GM18951 (cell line): ENCODE measurements around the gene SGTB.
"Not testable (repeated sequence)": the region's sequence is repeated elsewhere in the genome, so short reads cannot be mapped to it uniquely, and the experiment has no call there.

Experiments
- POLR2A ChIP-seq: IDR thresholded peaks from 4 replicates; pipeline ENCODE4 v1.6.1; 2011; ENCODE audit warnings: mild to moderate bottlenecking; ENCODE audit not compliant: insufficient read length, insufficient read depth; ENCODE audit errors: extremely low read depth
- in situ Hi-C: fragments of 300-500 bp; cut with MboI; formaldehyde crosslinking; loops from one replicate; pipeline ENCODE4 v1.12.0; 2022; ENCODE audit warnings: low sequenced_read_pairs, mixed read lengths, inconsistent platforms; ENCODE audit not compliant: unreplicated experiment

Gene SGTB

DNA sequence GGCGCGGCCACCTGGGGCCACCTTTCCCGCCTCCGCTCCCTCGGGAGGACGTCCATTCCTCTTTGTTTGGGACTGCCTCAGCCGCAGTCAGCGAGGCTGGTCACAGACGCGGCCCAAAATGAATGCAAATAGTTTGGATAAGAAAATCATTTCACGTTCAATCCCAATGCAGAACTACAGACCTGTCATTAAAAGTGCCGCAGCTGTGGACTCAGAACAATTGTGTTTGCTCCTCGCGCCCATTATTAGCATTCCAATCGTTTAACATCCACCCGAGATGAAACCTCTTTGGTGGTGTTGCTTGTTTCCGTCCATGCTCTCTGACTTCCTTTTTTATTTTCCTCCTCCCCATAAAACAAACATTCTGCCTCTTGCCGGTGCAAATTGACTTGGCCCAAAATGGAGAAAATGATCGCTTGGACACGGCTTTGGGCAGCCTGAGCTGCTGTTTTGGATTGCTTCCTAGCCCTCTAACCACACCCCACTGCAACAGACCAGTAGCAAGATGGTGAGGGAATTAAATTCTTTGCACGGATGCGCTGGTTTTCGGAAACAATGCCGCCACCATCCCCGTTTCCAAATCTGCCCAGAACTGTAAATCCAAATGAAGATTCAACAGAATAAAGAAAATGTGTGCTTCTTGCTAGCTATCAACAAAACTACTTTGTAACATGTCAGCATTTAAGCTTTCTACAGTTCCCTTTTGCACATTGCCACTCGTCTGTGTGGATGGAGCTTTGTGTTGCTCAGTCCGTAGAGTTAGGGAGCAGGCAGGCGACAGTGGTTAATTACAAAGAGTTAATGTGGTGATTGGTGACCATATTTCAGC is 880 bp upstream of the SGTB start:
- no peak for TF ChIP-seq POLR2A
- in situ Hi-C loops, result no loop called here

DNA sequence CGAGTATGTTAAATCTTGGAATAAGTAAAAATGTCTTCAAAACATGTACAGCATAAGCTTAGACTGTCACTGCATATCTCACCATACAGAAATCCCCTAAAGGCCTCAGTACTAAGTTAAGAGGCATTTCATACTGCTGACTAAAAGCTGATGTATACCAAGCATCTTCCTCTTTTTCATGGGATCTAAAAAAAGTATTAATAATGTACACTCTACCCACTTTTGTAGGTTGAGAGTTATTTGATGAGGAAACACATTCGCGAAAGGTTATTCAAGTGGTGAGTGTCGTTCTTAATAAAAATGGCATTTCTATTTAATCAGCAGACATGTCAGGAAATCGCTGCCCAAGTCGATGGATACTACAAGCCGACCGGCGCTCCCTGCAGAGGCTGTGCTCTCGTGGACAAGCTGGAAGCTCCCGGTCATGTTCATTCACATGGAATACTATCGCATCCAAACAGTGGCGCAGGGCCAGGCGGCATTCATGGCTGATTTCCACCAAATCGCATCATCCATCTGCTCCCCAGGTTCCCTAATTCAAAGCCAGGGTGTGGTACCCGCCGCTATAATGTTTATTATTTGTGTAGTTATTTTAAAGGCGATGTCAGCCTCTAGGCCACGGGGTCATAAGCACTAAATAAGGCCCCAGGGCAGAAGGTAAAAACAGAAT is 724 bp downstream of the SGTB start:
- no peak for TF ChIP-seq POLR2A
- in situ Hi-C loops, result no loop called here

DNA sequence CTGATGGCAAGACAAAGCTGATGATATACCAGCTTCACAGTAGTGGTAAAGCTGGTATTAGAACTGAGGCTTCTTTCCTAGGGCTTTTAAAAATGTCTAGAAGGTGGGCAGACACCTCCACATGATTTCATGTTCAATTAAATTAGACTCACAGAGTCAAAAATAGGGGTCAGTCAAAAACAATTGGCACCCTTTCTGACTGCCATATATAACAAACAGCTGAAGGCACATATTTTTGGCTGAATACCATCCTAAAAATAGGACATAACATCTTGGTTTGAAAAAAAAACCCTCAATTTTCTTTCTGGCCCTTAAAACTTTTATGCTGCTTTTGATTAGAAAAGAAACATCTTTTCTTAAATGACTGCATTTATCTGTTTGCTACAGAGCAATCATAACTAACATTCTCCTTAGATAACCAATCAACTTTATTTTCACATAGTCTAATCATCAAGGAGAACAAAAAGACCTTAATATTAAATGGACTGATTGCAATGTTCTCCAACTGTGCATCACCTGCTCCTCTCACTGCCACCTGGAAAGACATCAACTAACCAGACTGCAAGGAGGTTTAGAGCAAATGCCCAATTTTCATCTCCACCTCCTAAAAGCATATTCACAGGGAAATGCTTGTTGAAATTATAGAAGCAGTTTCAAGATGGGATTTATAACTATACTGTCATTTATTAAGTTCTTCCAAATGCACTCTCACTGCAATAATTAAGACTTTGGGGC is 3.2 kb downstream of the SGTB start:
- in situ Hi-C loops, result no loop called here

DNA sequence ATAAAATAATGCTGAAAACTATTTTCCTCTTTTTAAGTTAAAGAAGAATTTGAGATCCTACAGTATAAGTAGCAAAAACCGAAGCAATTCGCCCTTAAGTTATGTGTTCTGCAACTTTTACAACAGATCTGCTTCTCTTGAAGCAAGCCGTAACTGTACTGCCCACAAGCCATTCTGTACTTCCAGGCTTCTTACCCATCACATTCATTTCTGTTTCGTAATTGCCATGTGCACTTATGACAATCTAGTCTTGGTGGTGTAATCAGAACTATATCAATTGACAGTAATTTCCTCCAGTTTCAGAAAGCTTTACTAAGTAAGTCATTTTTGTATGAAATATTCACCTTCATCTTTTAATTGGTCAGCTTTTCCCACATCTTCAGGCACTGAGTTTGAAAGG is 13.8 kb downstream of the SGTB start:
- no peak for TF ChIP-seq POLR2A
- in situ Hi-C loops, result no loop called here

More for the DNA sequence above, 3.2 kb downstream of the SGTB start:
- TF ChIP-seq POLR2A, result no peak

DNA sequence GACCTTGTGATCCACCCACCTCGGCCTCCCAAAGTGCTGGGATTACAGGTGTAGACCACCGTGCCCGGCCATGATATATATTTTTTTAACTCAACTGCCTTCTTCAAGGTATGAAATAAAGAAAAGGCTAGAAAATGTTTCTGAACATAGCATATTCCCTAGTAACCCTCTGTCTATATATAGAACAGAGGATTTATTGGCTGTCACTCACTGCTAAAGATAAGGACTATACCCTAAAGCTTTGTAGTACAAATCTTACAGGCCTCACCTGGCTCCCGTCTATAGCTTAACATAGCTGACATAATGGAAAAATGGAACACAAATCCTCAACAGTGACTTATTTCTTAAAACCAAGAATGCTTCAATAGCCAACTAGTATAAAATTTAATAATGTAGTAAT is 14.2 kb downstream of the SGTB start:
- in situ Hi-C loops, result no loop called here

DNA sequence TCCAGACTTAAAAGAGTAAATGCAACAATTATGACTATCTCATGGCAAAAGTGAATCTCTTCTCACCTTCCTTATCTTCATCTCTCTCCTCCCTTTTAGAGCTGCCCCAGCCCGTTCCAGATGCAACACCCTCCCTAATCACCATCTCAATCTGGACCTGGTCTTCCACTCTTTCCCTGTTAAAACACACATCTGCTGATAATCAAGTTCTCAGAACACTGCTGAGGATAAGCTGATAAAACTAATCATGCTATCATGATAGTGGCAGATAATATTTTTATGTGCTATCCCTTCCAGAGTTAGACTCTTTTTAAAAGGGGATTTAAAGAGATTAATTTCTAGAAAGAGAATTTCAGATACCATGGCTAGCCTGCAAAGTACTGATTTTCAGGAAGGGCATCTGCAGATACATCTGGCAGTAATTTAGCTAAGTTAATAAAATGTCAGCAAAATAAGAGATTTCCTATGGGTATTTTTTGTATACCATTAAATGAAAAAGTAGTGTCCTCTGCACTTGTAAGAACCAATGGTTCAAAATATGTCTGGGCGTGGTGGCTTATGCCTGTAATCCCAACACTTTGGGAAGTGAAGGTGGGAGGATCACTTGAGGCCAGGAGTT is 17.2 kb downstream of the SGTB start:
- in situ Hi-C loops, result no loop called here
- TF ChIP-seq POLR2A, result no peak

More for the DNA sequence above, 14.2 kb downstream of the SGTB start:
- no peak for TF ChIP-seq POLR2A

GRCh38 chr5:65702036-65702435 is 19.9 kb downstream of the SGTB start:
- no peak for TF ChIP-seq POLR2A
- in situ Hi-C loops, result no loop called here

GRCh38 chr5:65699338-65699737 is 22.6 kb downstream of the SGTB start:
- TF ChIP-seq POLR2A, result no peak
- in situ Hi-C loops, result no loop called here

DNA sequence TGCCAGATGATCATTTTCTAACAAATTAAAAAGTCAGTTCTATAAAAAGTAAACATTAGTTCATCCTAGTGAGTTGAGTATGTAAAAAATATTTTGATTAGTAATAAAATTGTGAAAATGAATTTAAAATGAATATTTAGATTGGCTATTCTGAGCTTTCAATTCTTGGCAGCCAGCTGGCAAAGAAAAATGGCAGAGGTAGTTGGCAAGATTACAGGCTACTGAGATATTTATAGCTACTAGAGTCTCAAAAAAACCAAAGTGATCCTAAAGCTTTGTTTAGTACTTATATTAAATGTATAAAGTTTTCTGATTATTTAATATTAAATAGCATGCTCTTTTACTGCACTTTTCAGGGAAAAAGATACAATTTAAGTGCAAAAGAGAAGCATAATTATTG is 25.0 kb downstream of the SGTB start:
- TF ChIP-seq POLR2A, result no peak
- in situ Hi-C loops, result no loop called here

- TF ChIP-seq POLR2A, result no peak
- in situ Hi-C loops, result no loop called here
Observed at GRCh38 chr5:65695896-65696295, 26.0 kb downstream of the SGTB start.

GRCh38 chr5:65695162-65695755 is 26.6 kb downstream of the SGTB start:
- in situ Hi-C loops, result no loop called here
- no peak for TF ChIP-seq POLR2A

GRCh38 chr5:65693121-65693520 is 28.8 kb downstream of the SGTB start:
- no peak for TF ChIP-seq POLR2A
- in situ Hi-C loops, result no loop called here

DNA sequence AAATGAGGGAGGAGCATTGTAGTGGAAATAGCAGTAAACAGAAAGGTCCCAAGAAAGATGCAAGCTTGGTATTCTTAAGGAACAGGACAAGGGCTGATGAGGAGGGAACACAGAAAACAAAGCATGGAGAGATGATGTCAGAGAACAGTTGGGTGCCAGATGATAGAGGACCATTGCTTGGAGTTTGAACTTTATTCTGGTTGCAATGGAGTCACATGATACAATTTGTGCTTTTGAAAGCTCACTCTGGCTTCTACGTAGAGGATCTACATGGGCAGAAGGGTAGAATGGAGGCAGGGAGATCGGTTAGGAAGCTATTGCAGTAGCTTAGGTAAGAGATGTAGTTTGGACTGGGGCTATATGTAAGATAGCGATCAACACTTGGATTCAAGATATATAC is 39.8 kb downstream of the SGTB start:
- in situ Hi-C loops, result no loop called here

GRCh38 chr5:65676056-65676455 is 45.9 kb downstream of the SGTB start:
- in situ Hi-C loops, result not testable (repeated sequence)

More for the DNA sequence above, 39.8 kb downstream of the SGTB start:
- no peak for TF ChIP-seq POLR2A
